ENCODE results near the gene NAT16.
"Not testable (repeated sequence)": the region's sequence is repeated elsewhere in the genome, so short reads cannot be mapped to it uniquely, and the experiment has no call there.

The NAT16 gene

GRCh38 chr7:101156866-101157589, 23.1 kb downstream of the NAT16 start:
- DNase-seq = no peak

GRCh38 chr7:101156277-101156676, 23.8 kb downstream of the NAT16 start:
- DNase-seq = no peak

GRCh38 chr7:101155303-101155702, 24.8 kb downstream of the NAT16 start:
- DNase-seq = no peak

GRCh38 chr7:101154693-101155102, 25.4 kb downstream of the NAT16 start:
- DNase-seq = no peak

- peak; percentile 97 for DNase-seq
These were observed 26.0 kb downstream of the NAT16 start, which contains the start of gene AP1S1 for GRCh38 chr7:101153969-101154692. Gene AP1S1, plus strand, starts transcription at chr7:101154476. Its CDS starts 39 bp downstream, at chr7:101154515.

- DNase-seq = no peak
These were observed 28.0 kb downstream of the NAT16 start for GRCh38 chr7:101151908-101152651.

- no peak for DNase-seq
These were observed 39.2 kb downstream of the NAT16 start for GRCh38 chr7:101140746-101141382.

- no peak for DNase-seq
These were observed 39.8 kb downstream of the NAT16 start for GRCh38 chr7:101140339-101140699.

- peak; percentile 81 for DNase-seq
These were observed 41.8 kb downstream of the NAT16 start for GRCh38 chr7:101138213-101138870.

GRCh38 chr7:101137651-101138212, 42.4 kb downstream of the NAT16 start:
- DNase-seq = no peak

- no peak for DNase-seq
These were observed 45.6 kb downstream of the NAT16 start for GRCh38 chr7:101134399-101134980.

- no peak for DNase-seq
These were observed 46.3 kb downstream of the NAT16 start for GRCh38 chr7:101133621-101134398.

- not testable (repeated sequence) for DNase-seq
These were observed 47.2 kb downstream of the NAT16 start for GRCh38 chr7:101132626-101133600.

- no peak for DNase-seq
These were observed 50.4 kb downstream of the NAT16 start for GRCh38 chr7:101129603-101130117.

- DNase-seq = no peak
These were observed 51.9 kb downstream of the NAT16 start for GRCh38 chr7:101128040-101128834.

GRCh38 chr7:101127460-101128039, 52.5 kb downstream of the NAT16 start:
- DNase-seq = no peak

GRCh38 chr7:101126651-101127459, 53.2 kb downstream of the NAT16 start, which contains the start of gene SERPINE1:
Gene SERPINE1, plus strand, starts transcription at chr7:101127104. Its CDS starts 1,290 bp downstream, at chr7:101128394.
- peak; percentile 96 for DNase-seq
